ENCODE measurements around the gene STX11.

Gene STX11

DNA sequence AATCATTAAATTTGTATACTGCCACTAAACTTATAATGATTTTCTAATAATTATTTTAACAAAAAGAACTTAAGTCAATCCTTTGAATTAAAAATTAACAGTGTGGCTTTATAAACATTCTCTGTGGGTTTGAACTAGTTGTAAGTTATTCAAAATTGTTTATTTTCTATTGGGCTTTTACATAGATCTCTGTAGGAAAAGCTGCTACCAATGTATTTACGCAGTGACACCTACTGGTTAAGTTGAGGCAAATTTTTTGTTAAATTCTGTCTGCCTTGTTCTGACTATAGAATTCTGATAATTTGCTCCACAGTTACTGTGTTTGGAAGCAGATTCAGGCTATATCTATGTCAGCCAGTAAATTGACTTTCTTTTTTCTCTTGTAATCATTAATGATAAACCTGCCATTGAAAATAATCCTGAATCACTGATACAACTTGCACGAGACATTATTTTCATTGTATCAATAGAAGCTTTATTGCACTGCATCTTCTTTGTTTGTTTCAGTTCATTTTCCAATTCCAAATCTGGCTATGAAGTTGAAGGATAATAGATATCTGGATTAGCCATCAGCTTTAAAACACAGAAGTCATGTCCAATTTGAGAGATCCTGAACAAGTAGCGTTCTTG, 68.9 kb downstream of the STX11 start:
- Histone ChIP-seq H3K9me3 (ENCODE audit: insufficient read depth, low read length, severe bottlenecking) (peaks cover 5% of the 10 kb centered on the region), H4K20me1 (ENCODE audit: insufficient read depth, low read length) (no peaks in the 10 kb centered on the region), H3K9ac (ENCODE audit: low read depth, low read length) (no peak overlapping the region), H3K36me3 (ENCODE audit: insufficient read depth, low read length) (no peaks in the 10 kb centered on the region), H3K4me1 (ENCODE audit: insufficient read depth, low read length) (peaks cover 31% of the 10 kb centered on the region), H2AFZ (ENCODE audit: low read depth, low read length) (no peak overlapping the region), H3K27me3 (ENCODE audit: insufficient read depth, low read length, poor library complexity) (no peaks in the 10 kb centered on the region), H3K4me3 (ENCODE audit: low read depth in 1 of 2, low read length in 2 of 2) (no peak overlapping the region), H3K27ac (ENCODE audit: low read length) (no peak overlapping the region), H3K4me2 (ENCODE audit: insufficient read depth, low read length) (no peak overlapping the region), H3K79me2 (ENCODE audit: insufficient read depth, low read length) (no peaks in the 10 kb centered on the region)
- TF ChIP-seq EZH2 (IDR thresholded peaks at IDR 0.05; ENCODE audit: borderline replicate concordance, low read depth, low read length, severe bottlenecking), result no peak
- TF ChIP-seq CTCF (IDR thresholded peaks at IDR 0.05; ENCODE audit: borderline replicate concordance, extremely low read depth, low read length, poor library complexity, severe bottlenecking), result peak; percentile 73
- ATAC-seq (ENCODE audit: insufficient read depth, low read depth) (no peak), DNase-seq (no peak)

DNA sequence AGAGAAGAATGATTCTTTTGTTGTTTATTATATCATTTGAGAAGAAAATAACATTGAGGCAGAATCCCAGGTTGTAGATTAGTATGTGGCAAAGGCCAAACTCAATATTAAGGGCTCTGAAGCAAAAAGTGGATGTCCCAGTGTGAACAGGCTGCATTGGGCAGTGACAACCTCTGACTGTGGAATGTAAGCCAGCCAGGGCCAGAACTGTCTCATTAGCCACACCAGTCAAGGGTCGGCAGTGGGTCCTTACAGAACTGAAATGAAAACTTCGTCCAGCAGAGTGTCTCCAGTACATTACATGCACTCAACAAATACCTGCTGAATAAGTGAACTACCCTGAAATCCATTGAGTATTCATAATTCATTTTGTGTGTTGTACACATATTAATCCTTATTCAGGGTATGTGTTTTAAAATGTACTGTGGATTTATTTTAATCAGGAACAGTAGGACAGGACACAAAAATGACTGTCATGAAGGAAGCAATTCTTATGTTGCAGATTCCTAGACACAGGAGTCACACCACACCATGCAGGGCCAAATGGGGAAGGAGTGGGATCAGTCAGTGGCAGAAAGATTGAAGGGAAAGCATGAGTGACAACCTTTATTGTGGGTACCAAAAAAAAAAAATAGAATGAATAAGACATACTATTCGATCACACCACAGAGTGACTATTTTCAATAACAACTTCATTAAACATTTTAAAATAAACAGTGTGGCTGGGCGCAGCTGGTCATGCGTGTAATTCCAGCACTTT, 69.9 kb downstream of the STX11 start:
- H3K4me3 ChIP-seq (ENCODE audit: low read depth in 1 of 2, low read length in 2 of 2), result no peak overlapping the region
- no peaks in the 10 kb centered on the region for H3K9me3 ChIP-seq (ENCODE audit: insufficient read depth, low read length, severe bottlenecking)
- H3K27me3 ChIP-seq (ENCODE audit: insufficient read depth, low read length, poor library complexity), result no peaks in the 10 kb centered on the region
- H3K36me3 ChIP-seq (ENCODE audit: insufficient read depth, low read length), result no peaks in the 10 kb centered on the region
- ATAC-seq (ENCODE audit: insufficient read depth, low read depth), result no peak
- no peaks in the 10 kb centered on the region for H4K20me1 ChIP-seq (ENCODE audit: insufficient read depth, low read length)
- H3K79me2 ChIP-seq (ENCODE audit: insufficient read depth, low read length), result no peaks in the 10 kb centered on the region
- no peak overlapping the region for H3K27ac ChIP-seq (ENCODE audit: low read length)
- no peak for TF ChIP-seq EZH2 (IDR thresholded peaks at IDR 0.05; ENCODE audit: borderline replicate concordance, low read depth, low read length, severe bottlenecking)
- no peak for TF ChIP-seq CTCF (IDR thresholded peaks at IDR 0.05; ENCODE audit: borderline replicate concordance, extremely low read depth, low read length, poor library complexity, severe bottlenecking)
- H3K4me2 ChIP-seq (ENCODE audit: insufficient read depth, low read length), result no peak overlapping the region
- no peak for DNase-seq
- H3K9ac ChIP-seq (ENCODE audit: low read depth, low read length), result no peak overlapping the region
- H3K4me1 ChIP-seq (ENCODE audit: insufficient read depth, low read length), result peaks cover 27% of the 10 kb centered on the region
- no peak overlapping the region for H2AFZ ChIP-seq (ENCODE audit: low read depth, low read length)

DNA sequence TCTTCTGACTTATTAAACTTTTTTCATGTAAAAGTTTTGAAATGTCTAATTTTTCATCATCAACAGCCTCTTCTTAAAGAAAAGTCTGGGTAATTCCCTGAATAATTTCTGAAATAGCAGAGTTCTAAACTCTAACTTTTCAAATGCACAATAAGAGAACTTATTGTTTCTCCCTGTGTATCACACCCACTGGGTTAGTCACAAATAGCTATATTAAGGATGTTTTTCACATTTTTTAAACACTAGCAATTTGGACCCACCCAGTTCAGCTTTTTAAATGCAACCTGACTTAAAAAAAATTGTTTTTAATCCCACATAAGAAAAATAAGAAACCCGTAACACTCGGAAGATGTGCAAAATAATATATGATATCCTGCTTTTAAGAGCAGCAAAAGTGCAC, 73.4 kb downstream of the STX11 start:
- DNase-seq (no peak), ATAC-seq (ENCODE audit: insufficient read depth, low read depth) (no peak)
- no peak overlapping the region for H2AFZ ChIP-seq (ENCODE audit: low read depth, low read length)
- H3K79me2 ChIP-seq (ENCODE audit: insufficient read depth, low read length), result no peaks in the 10 kb centered on the region
- no peaks in the 10 kb centered on the region for H3K9me3 ChIP-seq (ENCODE audit: insufficient read depth, low read length, severe bottlenecking)
- 0 out of 2 replicates have a peak, but pooled peaks cover under 1% of the 10 kb centered on the region for H3K4me1 ChIP-seq (ENCODE audit: insufficient read depth, low read length)
- no peak overlapping the region for H3K27ac ChIP-seq (ENCODE audit: low read length)
- H3K27me3 ChIP-seq (ENCODE audit: insufficient read depth, low read length, poor library complexity), result no peaks in the 10 kb centered on the region
- H3K9ac ChIP-seq (ENCODE audit: low read depth, low read length), result no peak overlapping the region
- no peaks in the 10 kb centered on the region for H4K20me1 ChIP-seq (ENCODE audit: insufficient read depth, low read length)
- H3K36me3 ChIP-seq (ENCODE audit: insufficient read depth, low read length), result no peaks in the 10 kb centered on the region
- no peak overlapping the region for H3K4me3 ChIP-seq (ENCODE audit: low read depth in 1 of 2, low read length in 2 of 2)
- no peak overlapping the region for H3K4me2 ChIP-seq (ENCODE audit: insufficient read depth, low read length)
- no peak for TF ChIP-seq CTCF (IDR thresholded peaks at IDR 0.05; ENCODE audit: borderline replicate concordance, extremely low read depth, low read length, poor library complexity, severe bottlenecking)
- TF ChIP-seq EZH2 (IDR thresholded peaks at IDR 0.05; ENCODE audit: borderline replicate concordance, low read depth, low read length, severe bottlenecking), result no peak

All from DND-41 (cell line).